ENCODE data around the gene MARVELD3. TPM values are rescaled to one million over a fixed set of nuclear protein-coding genes. Genes with fewer than 3 reads are reported as not detected.

The MARVELD3 gene
- total and polyA plus RNA-seq, 9 of the 15 experiments (the other 6 are each of a cell fraction or from before 2014, with no cell fraction given) = 0.03 to 0.07 (median 0.07) TPM; not detected in 6

GRCh38 chr16:71625113-71625850 is 702 bp upstream of the MARVELD3 start:
- in situ Hi-C loops (cut with MboI) = no loop called here
- ChIA-PET POLR2A (no interaction called here), CTCF (ENCODE audit: low intra/inter-chr PET ratio) (no interaction called here)
- WGBS (ENCODE audit: insufficient coverage, low coverage, missing lambda C conversion rate) = 20% methylated on average over 1 of the region's 7 CpGs
- Histone ChIP-seq H3K4me1 (replicated peaks in 1 of 2; ENCODE audit: control insufficient read depth in 2 of 2, insufficient read depth in 2 of 2, low read length in 2 of 2) (peaks cover 0 to 14% of the 10 kb centered on the region in 2 experiments; a peak in 2 of 5 replicates), H3K9me1 (ENCODE audit: control insufficient read depth, insufficient read depth, low read length) (no peaks in the 10 kb centered on the region), H3K27ac (ENCODE audit: extremely low read depth, low read depth, low read length) (no peak overlapping the region), H3K36me3 (ENCODE audit: control insufficient read depth, insufficient read depth, low read length) (no peaks in the 10 kb centered on the region), H3K27me3 (ENCODE audit: control insufficient read depth in 2 of 2, insufficient read depth in 2 of 2, low read length in 2 of 2) (peaks cover 4 to 22% of the 10 kb centered on the region in 2 experiments; a peak in 3 of 5 replicates), H3K9ac (ENCODE audit: insufficient read depth in 1 of 2, low read depth in 2 of 2, low read length in 2 of 2) (no peak overlapping the region), H2AFZ (ENCODE audit: low read depth, low read length) (no peak overlapping the region), H3K4me2 (ENCODE audit: insufficient read depth, low read length) (no peak overlapping the region), H3K4me3 (no peak overlapping the region), H4K20me1 (replicated peaks; ENCODE audit: control insufficient read depth, insufficient read depth, low read length) (no peaks in the 10 kb centered on the region), H3K79me2 (ENCODE audit: control insufficient read depth, insufficient read depth, low read length) (no peaks in the 10 kb centered on the region), H3K9me3 (replicated peaks; ENCODE audit: control insufficient read depth, insufficient read depth, low read depth, low read length) (no peaks in the 10 kb centered on the region)
- ATAC-seq (no peak), FAIRE-seq (no peak), DNase-seq (ENCODE audit: extremely low read depth in 1 of 4, low spot score in 3 of 4) (no peak)
- BruUV-seq (replicated peaks) = no TSS peak
- TF ChIP-seq DACH1 (IDR thresholded peaks at IDR 0.05; ENCODE audit: partially characterized antibody) (no peak), PHB2 (IDR thresholded peaks at IDR 0.05; ENCODE audit: low read depth) (no peak), IRF2 (CRISPR knock-in tag; IDR thresholded peaks at IDR 0.05) (no peak), EGR1 (conservative IDR thresholded peaks at IDR 0.05) (peak; percentile 74), THRAP3 (IDR thresholded peaks at IDR 0.05; ENCODE audit: borderline replicate concordance) (no peak), CTCFL (IDR thresholded peaks at IDR 0.05; ENCODE audit: borderline replicate concordance, insufficient read depth, low read depth, low read length, poor library complexity, severe bottlenecking) (no peak), KAT8 (IDR thresholded peaks at IDR 0.05; ENCODE audit: low read depth) (no peak), HBP1 (CRISPR knock-in tag; IDR thresholded peaks at IDR 0.05) (no peak)
- TF ChIP-seq, protein P1, sequence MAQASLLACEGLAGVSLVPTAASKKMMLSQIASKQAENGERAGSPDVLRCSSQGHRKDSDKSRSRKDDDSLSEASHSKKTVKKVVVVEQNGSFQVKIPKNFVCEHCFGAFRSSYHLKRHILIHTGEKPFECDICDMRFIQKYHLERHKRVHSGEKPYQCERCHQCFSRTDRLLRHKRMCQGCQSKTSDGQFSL (CRISPR knock-in tag; IDR thresholded peaks at IDR 0.05) = no peak
- TF ChIP-seq, protein P1 (tag; IDR thresholded peaks at IDR 0.05) = no peak
- intact Hi-C loops (cut with micrococcal nuclease) = no loop called here
